ENCODE results near the gene C1orf74.
A peak's percentile ranks its signal among the peaks of the same experiment; 100 is the strongest.

C1orf74 gene

GRCh38 chr1:209749205-209749604, 35.2 kb downstream of the C1orf74 start:
- no peaks in the 10 kb centered on the region for H3K36me3 ChIP-seq
- H3K4me2 ChIP-seq, result no peak overlapping the region
- H3K9ac ChIP-seq, result no peak overlapping the region
- H3K27ac ChIP-seq, result no peak overlapping the region
- H3K4me3 ChIP-seq, result no peak overlapping the region
- H4K20me1 ChIP-seq, result no peaks in the 10 kb centered on the region
- H3K4me1 ChIP-seq, result peaks cover 11% of the 10 kb centered on the region
- H3K27me3 ChIP-seq, result no peaks in the 10 kb centered on the region
- TF ChIP-seq Cebpa-rat (IDR thresholded peaks at IDR 0.05), result no peak
- H3K9me3 ChIP-seq, result no peaks in the 10 kb centered on the region

- Histone ChIP-seq H3K27ac (no peak overlapping the region), H3K4me2 (no peak overlapping the region), H3K4me1 (peaks cover 11% of the 10 kb centered on the region), H3K36me3 (no peaks in the 10 kb centered on the region), H3K4me3 (no peak overlapping the region), H3K27me3 (no peaks in the 10 kb centered on the region), H4K20me1 (no peaks in the 10 kb centered on the region), H3K9ac (no peak overlapping the region), H3K9me3 (no peaks in the 10 kb centered on the region)
- TF ChIP-seq Cebpa-rat (IDR thresholded peaks at IDR 0.05), result no peak
These were observed 35.7 kb downstream of the C1orf74 start for GRCh38 chr1:209748620-209749019.

GRCh38 chr1:209747580-209748262, 36.6 kb downstream of the C1orf74 start:
- H3K4me2 ChIP-seq, result peak overlapping the region; percentile 26; the same call in 1 of the 2 replicates
- H3K27ac ChIP-seq, result no peak overlapping the region
- TF ChIP-seq Cebpa-rat (IDR thresholded peaks at IDR 0.05), result no peak
- no peak overlapping the region for H3K9ac ChIP-seq
- no peaks in the 10 kb centered on the region for H4K20me1 ChIP-seq
- no peaks in the 10 kb centered on the region for H3K27me3 ChIP-seq
- H3K4me1 ChIP-seq, result peaks cover 15% of the 10 kb centered on the region
- no peaks in the 10 kb centered on the region for H3K9me3 ChIP-seq
- H3K4me3 ChIP-seq, result peak overlapping the region; percentile 41; the same call in 1 of the 2 replicates
- no peaks in the 10 kb centered on the region for H3K36me3 ChIP-seq

- H3K36me3 ChIP-seq, result no peaks in the 10 kb centered on the region
- no peak; the same call in 1 of the 2 replicates for TF ChIP-seq Cebpa-rat (IDR thresholded peaks at IDR 0.05)
- H3K4me3 ChIP-seq, result no peak overlapping the region
- no peak overlapping the region for H3K27ac ChIP-seq
- H4K20me1 ChIP-seq, result no peaks in the 10 kb centered on the region
- no peaks in the 10 kb centered on the region for H3K27me3 ChIP-seq
- H3K4me2 ChIP-seq, result no peak overlapping the region
- no peak overlapping the region for H3K9ac ChIP-seq
- peaks cover 13% of the 10 kb centered on the region for H3K4me1 ChIP-seq
- H3K9me3 ChIP-seq, result no peaks in the 10 kb centered on the region
These were observed 37.8 kb downstream of the C1orf74 start for GRCh38 chr1:209746451-209747165.

- Histone ChIP-seq H3K4me3 (no peak overlapping the region), H3K9ac (no peak overlapping the region), H3K36me3 (no peaks in the 10 kb centered on the region), H4K20me1 (no peaks in the 10 kb centered on the region), H3K9me3 (no peaks in the 10 kb centered on the region), H3K27ac (no peak overlapping the region), H3K4me2 (no peak overlapping the region), H3K27me3 (no peaks in the 10 kb centered on the region), H3K4me1 (peaks cover 6% of the 10 kb centered on the region; the same call in 1 of the 2 replicates)
- TF ChIP-seq Cebpa-rat (IDR thresholded peaks at IDR 0.05), result no peak
These were observed 41.2 kb downstream of the C1orf74 start for GRCh38 chr1:209743145-209743482.

- no peak overlapping the region for H3K4me2 ChIP-seq
- peaks cover 6% of the 10 kb centered on the region; the same call in 1 of the 2 replicates for H3K4me1 ChIP-seq
- H3K4me3 ChIP-seq, result no peak overlapping the region
- no peaks in the 10 kb centered on the region for H3K36me3 ChIP-seq
- H3K27me3 ChIP-seq, result no peaks in the 10 kb centered on the region
- H4K20me1 ChIP-seq, result no peaks in the 10 kb centered on the region
- no peak overlapping the region for H3K9ac ChIP-seq
- no peaks in the 10 kb centered on the region for H3K9me3 ChIP-seq
- no peak for TF ChIP-seq Cebpa-rat (IDR thresholded peaks at IDR 0.05)
- H3K27ac ChIP-seq, result no peak overlapping the region
These were observed 41.8 kb downstream of the C1orf74 start for GRCh38 chr1:209742409-209743144.

GRCh38 chr1:209741889-209742288, 42.5 kb downstream of the C1orf74 start:
- Histone ChIP-seq H3K27ac (no peak overlapping the region), H3K9ac (no peak overlapping the region), H3K4me2 (no peak overlapping the region), H3K9me3 (no peaks in the 10 kb centered on the region), H3K4me1 (peaks cover 6% of the 10 kb centered on the region; the same call in 1 of the 2 replicates), H3K36me3 (no peaks in the 10 kb centered on the region), H4K20me1 (no peaks in the 10 kb centered on the region), H3K4me3 (no peak overlapping the region), H3K27me3 (no peaks in the 10 kb centered on the region)
- TF ChIP-seq Cebpa-rat (IDR thresholded peaks at IDR 0.05), result no peak

- no peaks in the 10 kb centered on the region for H4K20me1 ChIP-seq
- no peak overlapping the region for H3K4me2 ChIP-seq
- no peak for TF ChIP-seq Cebpa-rat (IDR thresholded peaks at IDR 0.05)
These were observed 43.2 kb downstream of the C1orf74 start for GRCh38 chr1:209741193-209741592.

GRCh38 chr1:209738270-209738669, 46.1 kb downstream of the C1orf74 start:
- no peak for TF ChIP-seq Cebpa-rat (IDR thresholded peaks at IDR 0.05)
- Histone ChIP-seq H3K27ac (no peak overlapping the region), H3K4me3 (no peak overlapping the region), H3K4me1 (peaks cover 12% of the 10 kb centered on the region), H3K4me2 (no peak overlapping the region), H3K9me3 (no peaks in the 10 kb centered on the region), H3K27me3 (no peaks in the 10 kb centered on the region), H3K36me3 (no peaks in the 10 kb centered on the region), H3K9ac (no peak overlapping the region), H4K20me1 (no peaks in the 10 kb centered on the region)

More at GRCh38 chr1:209741193-209741592, 43.2 kb downstream of the C1orf74 start:
- Histone ChIP-seq H3K4me3 (no peak overlapping the region), H3K9me3 (no peaks in the 10 kb centered on the region), H3K36me3 (no peaks in the 10 kb centered on the region), H3K9ac (no peak overlapping the region), H3K4me1 (peaks cover 6% of the 10 kb centered on the region; the same call in 1 of the 2 replicates), H3K27me3 (no peaks in the 10 kb centered on the region), H3K27ac (no peak overlapping the region)

GRCh38 chr1:209737118-209737505, 47.2 kb downstream of the C1orf74 start:
- Histone ChIP-seq H3K36me3 (no peaks in the 10 kb centered on the region), H3K4me2 (no peak overlapping the region), H3K4me1 (peaks cover 6% of the 10 kb centered on the region; the same call in 1 of the 2 replicates), H3K4me3 (no peak overlapping the region), H3K27me3 (no peaks in the 10 kb centered on the region), H3K27ac (no peak overlapping the region), H4K20me1 (no peaks in the 10 kb centered on the region), H3K9me3 (no peaks in the 10 kb centered on the region), H3K9ac (no peak overlapping the region)
- TF ChIP-seq Cebpa-rat (IDR thresholded peaks at IDR 0.05), result no peak
